DMS53 treated with DMSO at 0.1 percent for 48 hours (cell line): ENCODE results near the gene TMPRSS9.

ENCODE experiments used
- DNase-seq: peaks from one replicate; lab custom pipeline; 2025; ENCODE audit not compliant: unreplicated experiment; lab: John Stamatoyannopoulos, UW

The TMPRSS9 gene

GRCh38 chr19:2432131-2432848 lies 72.2 kb downstream of the TMPRSS9 start:
- DNase-seq = no peak

- no peak for DNase-seq
Observed at GRCh38 chr19:2433854-2434253, 73.8 kb downstream of the TMPRSS9 start.

- DNase-seq = no peak
Observed at GRCh38 chr19:2434267-2434666, 74.2 kb downstream of the TMPRSS9 start.

- no peak for DNase-seq
Observed at GRCh38 chr19:2434721-2435265, 74.7 kb downstream of the TMPRSS9 start.

GRCh38 chr19:2436384-2436783 lies 76.3 kb downstream of the TMPRSS9 start:
- DNase-seq = no peak

GRCh38 chr19:2436926-2437325 lies 76.9 kb downstream of the TMPRSS9 start:
- DNase-seq = no peak

GRCh38 chr19:2438178-2438577 lies 78.1 kb downstream of the TMPRSS9 start:
- no peak for DNase-seq

- DNase-seq = no peak
Observed at GRCh38 chr19:2440515-2440914, 80.5 kb downstream of the TMPRSS9 start.

GRCh38 chr19:2441096-2441752 lies 81.2 kb downstream of the TMPRSS9 start:
- DNase-seq = no peak

- DNase-seq = no peak
Observed at GRCh38 chr19:2443116-2443784, 83.2 kb downstream of the TMPRSS9 start.

- DNase-seq = no peak
Observed at GRCh38 chr19:2443785-2444182, 83.7 kb downstream of the TMPRSS9 start.

- DNase-seq = no peak
Observed at GRCh38 chr19:2444251-2445002, 84.4 kb downstream of the TMPRSS9 start.

GRCh38 chr19:2446381-2446780 lies 86.3 kb downstream of the TMPRSS9 start:
- no peak for DNase-seq

- no peak for DNase-seq
Observed at GRCh38 chr19:2449019-2449418, 89.0 kb downstream of the TMPRSS9 start.

GRCh38 chr19:2451138-2451537 lies 91.1 kb downstream of the TMPRSS9 start:
- no peak for DNase-seq

GRCh38 chr19:2451741-2452140 lies 91.7 kb downstream of the TMPRSS9 start:
- DNase-seq = no peak

- DNase-seq = no peak
Observed at GRCh38 chr19:2453431-2454025, 93.5 kb downstream of the TMPRSS9 start.

- no peak for DNase-seq
Observed at GRCh38 chr19:2454199-2454961, 94.3 kb downstream of the TMPRSS9 start.

- no peak for DNase-seq
Observed at GRCh38 chr19:2454962-2455850, 95.1 kb downstream of the TMPRSS9 start.
